ENCODE results near the gene CRIP1. TPM values are rescaled to one million over a fixed set of nuclear protein-coding genes. Genes with fewer than 3 reads are reported as not detected.

CRIP1 gene
- total RNA-seq, 1 donor from 2014 or later = 112 TPM

DNA sequence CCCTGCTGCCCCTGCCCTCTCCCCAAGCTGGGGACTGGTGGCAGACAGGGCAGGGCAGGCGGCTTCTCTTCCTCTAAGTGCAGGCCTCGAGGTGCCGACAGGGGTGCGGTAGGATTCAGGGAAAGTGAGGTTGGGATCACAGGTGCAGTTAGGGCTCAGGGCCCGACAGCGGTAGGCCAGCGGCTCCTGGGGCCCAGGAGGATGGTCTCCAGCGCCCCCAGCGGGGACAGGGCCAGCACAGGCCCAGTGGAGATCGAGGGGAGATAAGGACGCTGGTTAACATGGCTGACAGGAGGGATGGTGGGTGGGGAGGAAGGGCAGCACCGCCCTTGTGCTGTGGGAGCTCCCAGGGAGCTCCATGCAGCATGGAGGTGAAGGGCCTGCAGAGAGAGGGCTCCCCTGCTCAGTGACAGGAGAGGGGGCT lies 935 bp upstream of the CRIP1 start:
- Mint-ChIP-seq H3K9me3 (no peaks in the 10 kb centered on the region), H3K27ac (peak overlapping the region; percentile 81), H3K27me3 (no peaks in the 10 kb centered on the region), H3K4me1 (peaks cover 69% of the 10 kb centered on the region), H3K4me3 (peak overlapping the region; percentile 55), H3K36me3 (ENCODE audit: low read depth) (no peaks in the 10 kb centered on the region)
- ATAC-seq (ENCODE audit: low read depth) (no peak), DNase-seq (peak; percentile 51)
- TF ChIP-seq, protein P1, sequence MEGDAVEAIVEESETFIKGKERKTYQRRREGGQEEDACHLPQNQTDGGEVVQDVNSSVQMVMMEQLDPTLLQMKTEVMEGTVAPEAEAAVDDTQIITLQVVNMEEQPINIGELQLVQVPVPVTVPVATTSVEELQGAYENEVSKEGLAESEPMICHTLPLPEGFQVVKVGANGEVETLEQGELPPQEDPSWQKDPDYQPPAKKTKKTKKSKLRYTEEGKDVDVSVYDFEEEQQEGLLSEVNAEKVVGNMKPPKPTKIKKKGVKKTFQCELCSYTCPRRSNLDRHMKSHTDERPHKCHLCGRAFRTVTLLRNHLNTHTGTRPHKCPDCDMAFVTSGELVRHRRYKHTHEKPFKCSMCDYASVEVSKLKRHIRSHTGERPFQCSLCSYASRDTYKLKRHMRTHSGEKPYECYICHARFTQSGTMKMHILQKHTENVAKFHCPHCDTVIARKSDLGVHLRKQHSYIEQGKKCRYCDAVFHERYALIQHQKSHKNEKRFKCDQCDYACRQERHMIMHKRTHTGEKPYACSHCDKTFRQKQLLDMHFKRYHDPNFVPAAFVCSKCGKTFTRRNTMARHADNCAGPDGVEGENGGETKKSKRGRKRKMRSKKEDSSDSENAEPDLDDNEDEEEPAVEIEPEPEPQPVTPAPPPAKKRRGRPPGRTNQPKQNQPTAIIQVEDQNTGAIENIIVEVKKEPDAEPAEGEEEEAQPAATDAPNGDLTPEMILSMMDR (IDR thresholded peaks at IDR 0.05) = no peak
- intact Hi-C loops (cut with micrococcal nuclease) = no loop called here
- CTCF ChIA-PET = no interaction called here
- POLR2A ChIA-PET = interaction anchor here (1.0 kb wide), 1 partner anchor 9 kb away, joined by 4 read pairs; no protein-coding TSS in a partner anchor

DNA sequence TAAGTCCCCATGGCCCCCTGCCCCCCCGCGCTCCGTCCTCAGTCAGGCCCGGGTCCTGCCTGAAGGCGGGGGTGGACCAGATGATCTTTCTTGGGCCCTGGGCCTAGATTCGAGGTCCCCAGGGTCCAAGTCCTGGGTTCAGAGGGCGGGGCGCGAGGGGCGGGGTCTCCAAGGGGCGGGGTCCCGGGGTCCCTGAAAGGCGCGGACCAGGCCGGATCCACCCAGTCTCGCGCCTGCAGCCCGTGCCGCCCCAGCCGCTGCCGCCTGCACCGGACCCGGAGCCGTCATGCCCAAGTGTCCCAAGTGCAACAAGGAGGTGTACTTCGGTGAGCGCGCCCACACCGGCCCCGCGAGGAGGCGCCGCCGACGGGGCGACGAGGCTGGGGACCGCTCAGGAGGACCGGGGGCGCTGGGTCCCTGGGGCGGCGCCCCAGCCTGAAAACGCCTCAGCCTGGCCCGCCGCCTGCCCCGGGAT lies 325 bp downstream of the CRIP1 start:
- Mint-ChIP-seq H3K4me3 (peak overlapping the region; percentile 82), H3K27me3 (no peaks in the 10 kb centered on the region), H3K4me1 (peaks cover 63% of the 10 kb centered on the region), H3K36me3 (ENCODE audit: low read depth) (peaks cover 2% of the 10 kb centered on the region), H3K27ac (peak overlapping the region; percentile 82), H3K9me3 (no peaks in the 10 kb centered on the region)
- intact Hi-C loops (cut with micrococcal nuclease) = no loop called here
- ChIA-PET CTCF (no interaction called here), POLR2A (interaction anchor here (0.6 kb wide), 1 partner anchor 10 kb away, joined by 4 read pairs; no protein-coding TSS in a partner anchor)
- TF ChIP-seq, protein P1 (IDR thresholded peaks at IDR 0.05) = no peak
- peak; percentile 69 for DNase-seq
- no peak for ATAC-seq (ENCODE audit: low read depth)

DNA sequence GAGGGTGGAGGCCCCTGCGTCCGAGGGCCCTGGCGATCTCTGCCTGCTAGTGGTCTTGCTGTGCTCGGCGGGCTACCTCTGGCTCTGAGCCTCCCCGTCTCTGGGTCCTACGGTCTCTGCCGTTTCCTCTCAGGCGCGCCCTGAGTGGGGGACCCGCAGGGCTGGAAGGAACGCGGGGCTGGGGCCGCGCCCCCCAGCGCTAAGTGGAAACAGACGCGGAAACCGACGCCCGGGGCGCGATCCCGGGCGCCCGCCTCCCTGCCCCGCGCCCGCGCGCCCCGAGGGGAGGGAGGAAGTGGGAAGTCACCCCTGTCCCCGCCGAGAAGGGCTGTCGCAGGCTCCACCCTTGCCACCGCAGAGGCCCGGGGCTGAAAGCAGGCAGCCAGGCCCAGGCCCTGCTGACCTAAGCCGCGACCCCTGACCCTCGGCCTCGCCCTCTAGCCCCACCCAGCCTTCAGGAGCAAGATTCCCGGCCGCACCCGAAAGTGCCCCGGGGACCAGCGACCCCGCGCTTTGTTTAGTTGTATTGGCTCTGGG lies 831 bp downstream of the CRIP1 start:
- H3K27me3 Mint-ChIP-seq = no peaks in the 10 kb centered on the region
- peak overlapping the region; percentile 79 for H3K27ac Mint-ChIP-seq
- peaks cover 2% of the 10 kb centered on the region for H3K36me3 Mint-ChIP-seq (ENCODE audit: low read depth)
- POLR2A ChIA-PET = interaction anchor here (0.6 kb wide), 1 partner anchor 11 kb away, joined by 4 read pairs; no protein-coding TSS in a partner anchor
- TF ChIP-seq, protein P1 (IDR thresholded peaks at IDR 0.05) = no peak
- peak overlapping the region; percentile 82 for H3K4me3 Mint-ChIP-seq
- H3K9me3 Mint-ChIP-seq = no peaks in the 10 kb centered on the region
- DNase-seq (peak; percentile 68), ATAC-seq (ENCODE audit: low read depth) (no peak)
- CTCF ChIA-PET = interaction anchor here (3.4 kb wide), 1 partner anchor 115 kb away, joined by 104 read pairs; no protein-coding TSS in a partner anchor
- intact Hi-C loops (cut with micrococcal nuclease) = no loop called here
- H3K4me1 Mint-ChIP-seq = peaks cover 58% of the 10 kb centered on the region

DNA sequence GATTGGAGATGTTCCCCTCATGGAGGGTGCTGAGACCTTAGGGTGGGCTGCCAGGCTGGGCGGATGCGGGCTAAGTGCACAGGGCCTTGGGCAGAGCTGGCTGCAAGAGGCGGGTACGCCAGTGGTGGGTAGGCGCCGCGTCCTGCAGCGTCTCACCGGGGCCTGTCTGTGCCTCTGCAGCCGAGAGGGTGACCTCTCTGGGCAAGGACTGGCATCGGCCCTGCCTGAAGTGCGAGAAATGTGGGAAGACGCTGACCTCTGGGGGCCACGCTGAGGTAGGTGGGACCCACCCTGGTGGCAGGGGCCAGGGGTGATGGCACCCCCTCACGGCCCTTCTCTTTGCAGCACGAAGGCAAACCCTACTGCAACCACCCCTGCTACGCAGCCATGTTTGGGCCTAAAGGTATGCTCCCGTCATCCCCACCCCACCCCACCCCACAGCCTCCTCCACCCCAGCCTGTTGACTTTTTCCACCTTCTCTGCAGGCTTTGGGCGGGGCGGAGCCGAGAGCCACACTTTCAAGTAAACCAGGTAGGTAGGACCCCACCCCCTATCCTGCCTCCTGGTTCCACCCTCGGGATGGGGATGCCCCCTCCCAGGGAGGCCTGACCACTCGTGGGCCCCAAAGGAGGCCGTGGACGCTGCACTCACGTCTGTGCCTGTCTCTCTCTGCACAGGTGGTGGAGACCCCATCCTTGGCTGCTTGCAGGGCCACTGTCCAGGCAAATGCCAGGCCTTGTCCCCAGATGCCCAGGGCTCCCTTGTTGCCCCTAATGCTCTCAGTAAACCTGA lies 1.5 kb downstream of the CRIP1 start:
- TF ChIP-seq, protein P1 (IDR thresholded peaks at IDR 0.05) = no peak
- CTCF ChIA-PET = interaction anchor here (2.4 to 4.1 kb wide), 4 partner anchors 7 to 124 kb away, joined by 9 to 104 read pairs (median 36); no protein-coding TSS in a partner anchor
- Mint-ChIP-seq H3K9me3 (no peaks in the 10 kb centered on the region), H3K4me3 (peak overlapping the region; percentile 82), H3K27me3 (no peaks in the 10 kb centered on the region), H3K4me1 (peaks cover 52% of the 10 kb centered on the region), H3K27ac (peak overlapping the region; percentile 50), H3K36me3 (ENCODE audit: low read depth) (peaks cover 2% of the 10 kb centered on the region)
- no peak for DNase-seq
- intact Hi-C loops (cut with micrococcal nuclease) = no loop called here
- POLR2A ChIA-PET = no interaction called here
- ATAC-seq (ENCODE audit: low read depth) = no peak
